Common myeloid progenitor, CD34-positive (primary cell): ENCODE results near the gene LCE2B.

Experiments
- CTCF ChIA-PET: fragments of 350-600 bp; sonication (Branson Sonifier 250); formaldehyde crosslinking; loops from one replicate; lab custom pipeline; 2021; ENCODE audit warnings: antibody characterized with exemption; lab: Charles Lee
- POLR2A ChIA-PET: fragments of 350-600 bp; sonication (Branson Sonifier 250); formaldehyde crosslinking; loops from one replicate; lab custom pipeline; 2021; ENCODE audit warnings: antibody characterized with exemption; lab: Charles Lee
- DNase-seq, 3 donors: peaks; one replicate each; pipeline versions ENCODE4 v3.0.0 to v3.0.0-alpha.2; 2013
- H3K27ac ChIP-seq, 2 experiments: 1 replicate in 1 of 2; 2 replicates in 1 of 2; pipeline ENCODE4 v1.7.0; 2013; ENCODE audit warnings: inconsistent platforms in 2 of 2, low read length in 2 of 2, mild to moderate bottlenecking in 2 of 2, low read depth in 1 of 2, moderate library complexity in 1 of 2; ENCODE audit not compliant: severe bottlenecking in 2 of 2, insufficient read depth in 1 of 2, poor library complexity in 1 of 2
- H3K27me3 ChIP-seq, 5 experiments: replicated peaks in 2 of 5; 1 replicate in 3 of 5; 2 replicates in 2 of 5; pipeline versions ENCODE4 v1.6.1 to v1.7.0; 2013; ENCODE audit warnings: low read length in 4 of 5, mild to moderate bottlenecking in 2 of 5, moderate library complexity in 2 of 5, inconsistent platforms in 1 of 5; ENCODE audit not compliant: insufficient read depth in 5 of 5, control insufficient read depth in 4 of 5
- H3K36me3 ChIP-seq, 4 experiments: 1 replicate in 2 of 4; 2 replicates in 2 of 4; pipeline versions ENCODE4 v1.6.1 to v1.7.0; 2013; ENCODE audit warnings: low read length in 3 of 4, control low read depth in 1 of 4, mild to moderate bottlenecking in 1 of 4; ENCODE audit not compliant: control insufficient read depth in 4 of 4, insufficient read depth in 4 of 4
- H3K4me1 ChIP-seq, 4 experiments: 1 replicate in 3 of 4; 2 replicates in 1 of 4; pipeline versions ENCODE4 v1.6.1 to v1.7.1; 2013; ENCODE audit warnings: low read length in 3 of 4, mild to moderate bottlenecking in 3 of 4, control low read depth in 1 of 4, inconsistent platforms in 1 of 4, moderate library complexity in 1 of 4; ENCODE audit not compliant: control insufficient read depth in 4 of 4, insufficient read depth in 4 of 4; ENCODE audit errors: control extremely low read depth in 1 of 4
- H3K4me3 ChIP-seq, 7 experiments: 1 replicate in 4 of 7; 2 replicates in 3 of 7; pipeline versions ENCODE4 v1.5.1 to v1.7.0; 2013; ENCODE audit warnings: mild to moderate bottlenecking in 7 of 7, low read length in 6 of 7, moderate library complexity in 6 of 7, inconsistent platforms in 2 of 7, low read depth in 2 of 7, control low read depth in 1 of 7; ENCODE audit not compliant: insufficient read depth in 4 of 7, control insufficient read depth in 1 of 7; ENCODE audit errors: extremely low read depth in 1 of 7
- H3K9me3 ChIP-seq, 5 experiments: 1 replicate in 4 of 5; 2 replicates in 1 of 5; pipeline versions ENCODE4 v1.6.1 to v1.7.1; 2013; ENCODE audit warnings: low read length in 4 of 5, mild to moderate bottlenecking in 2 of 5, inconsistent platforms in 1 of 5, low read depth in 1 of 5, moderate library complexity in 1 of 5; ENCODE audit not compliant: control insufficient read depth in 4 of 5, insufficient read depth in 2 of 5; ENCODE audit errors: control extremely low read depth in 1 of 5
- WGBS: methylation state at CpG from one replicate; pipeline ENCODE4 v1.1.5; 2013; ENCODE audit not compliant: insufficient coverage; 5-methylcytosine and 5-hydroxymethylcytosine counted together

The LCE2B gene

DNA sequence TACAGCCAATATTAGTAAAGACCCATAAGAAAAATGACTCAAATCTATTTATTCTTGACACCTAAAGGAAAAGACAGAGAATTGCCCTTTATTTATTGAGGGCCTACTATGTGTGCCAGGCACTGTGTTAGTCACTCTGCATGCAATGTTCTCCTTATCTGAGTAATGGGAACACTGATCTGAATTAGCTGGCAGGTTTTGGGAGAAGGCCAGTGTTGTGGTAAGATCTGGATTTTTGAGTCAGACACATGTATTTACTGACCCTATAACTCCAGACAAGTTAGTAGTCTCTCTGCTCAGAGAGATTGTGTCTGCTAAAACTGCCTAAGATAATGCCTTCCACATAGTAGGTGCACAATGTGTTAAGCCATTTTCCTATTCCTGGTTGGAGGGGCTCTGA lies 39.3 kb downstream of the LCE2B start:
- H3K4me1 ChIP-seq: no peaks in the 10 kb centered on the region
- H3K9me3 ChIP-seq: no peaks in the 10 kb centered on the region
- no peak overlapping the region for H3K4me3 ChIP-seq
- DNase-seq: no peak
- ChIA-PET CTCF (no interaction called here), POLR2A (no interaction called here)
- H3K36me3 ChIP-seq: no peaks in the 10 kb centered on the region
- H3K27me3 ChIP-seq: peaks cover 0 to 13% (median 8%) of the 10 kb centered on the region in 5 experiments
- no peak overlapping the region for H3K27ac ChIP-seq

DNA sequence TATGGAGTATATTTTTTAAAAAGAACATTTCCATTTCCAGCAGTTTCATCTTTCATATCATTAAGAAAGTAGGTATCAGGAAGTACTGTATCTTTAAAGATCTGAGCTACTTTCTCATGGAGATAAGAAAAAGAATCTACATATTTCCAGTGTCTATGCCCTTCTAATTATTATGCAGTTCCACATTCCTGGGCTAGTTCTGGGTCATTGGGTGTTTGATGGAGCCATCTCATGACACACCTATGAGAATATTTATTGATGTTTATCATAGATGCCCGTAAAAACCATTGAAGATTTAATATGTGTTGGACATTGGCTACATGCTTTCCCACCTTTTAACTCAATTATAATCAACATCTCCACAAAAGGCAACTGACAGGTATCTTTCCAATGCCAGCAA lies 43.1 kb downstream of the LCE2B start:
- H3K27ac ChIP-seq: no peak overlapping the region
- no peaks in the 10 kb centered on the region for H3K36me3 ChIP-seq
- no CpG with 5 or more reads among the region's 1 CpG for WGBS
- H3K27me3 ChIP-seq: peaks cover 0 to 9% (median 8%) of the 10 kb centered on the region in 5 experiments
- no peaks in the 10 kb centered on the region for H3K9me3 ChIP-seq
- no peak for DNase-seq
- H3K4me1 ChIP-seq: no peaks in the 10 kb centered on the region
- CTCF ChIA-PET: no interaction called here
- POLR2A ChIA-PET: no interaction called here
- H3K4me3 ChIP-seq: no peak overlapping the region

DNA sequence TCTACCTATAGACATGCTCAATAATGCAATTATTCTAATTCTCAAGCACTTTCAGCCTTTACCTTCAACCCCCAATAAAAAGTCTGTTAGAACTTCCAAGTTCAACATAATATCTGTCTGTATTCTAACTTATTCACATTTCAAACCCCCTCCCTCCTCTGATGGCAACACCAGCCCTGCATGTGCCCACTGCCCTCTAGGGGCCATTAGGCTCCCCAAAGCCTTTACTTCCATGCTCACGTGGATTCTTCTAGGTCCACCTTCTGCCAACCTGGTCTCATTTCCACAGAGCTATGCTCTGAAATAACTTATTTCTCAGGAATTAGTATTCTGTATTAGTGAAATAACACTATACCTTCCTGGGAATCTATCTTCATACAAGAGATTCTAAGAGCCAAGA lies 49.7 kb downstream of the LCE2B start:
- Histone ChIP-seq H3K9me3 (no peaks in the 10 kb centered on the region), H3K27me3 (peaks cover 0 to 19% (median 4%) of the 10 kb centered on the region in 5 experiments), H3K4me3 (no peak overlapping the region), H3K4me1 (no peaks in the 10 kb centered on the region), H3K36me3 (no peaks in the 10 kb centered on the region), H3K27ac (no peak overlapping the region)
- CTCF ChIA-PET: interaction anchor here (1.3 kb wide), 1 partner anchor 9 kb away, joined by 5 read pairs; no protein-coding TSS in a partner anchor
- no CpG with 5 or more reads among the region's 1 CpG for WGBS
- DNase-seq: peak in 2 of 3 donors; percentile 3 to 6
- POLR2A ChIA-PET: no interaction called here
